ENCODE results near the gene C3orf22.

GRCh38 chr3:126568776-126569342, 10.1 kb upstream of the C3orf22 start:
- TF ChIP-seq MAX (IDR thresholded peaks at IDR 0.05) (no peak), TCF12 (IDR thresholded peaks at IDR 0.05; ENCODE audit: low read depth) (no peak), EP300 (IDR thresholded peaks at IDR 0.05; ENCODE audit: borderline replicate concordance) (no peak), YY1 (IDR thresholded peaks at IDR 0.05; ENCODE audit: low read depth) (no peak), CEBPB (IDR thresholded peaks at IDR 0.05) (no peak), ZBTB7A (IDR thresholded peaks at IDR 0.05; ENCODE audit: low read depth) (no peak)

Data from Ishikawa (cell line).